ENCODE results near the gene PRDM2.

- peak; percentile 44 to 79 (median 78) for TF ChIP-seq POLR2AphosphoS5 (IDR thresholded peaks at IDR 0.05)
- no peak for TF ChIP-seq POLR2A (IDR thresholded peaks at IDR 0.05)
- no peak for TF ChIP-seq CTCF (IDR thresholded peaks at IDR 0.05 in 8 of 11, conservative IDR thresholded peaks at IDR 0.05 in 3 of 11)
These were observed 130.8 kb downstream of the PRDM2 start for GRCh38 chr1:13830616-13831280.

All from spleen (tissue), 7 donors.